Liver (tissue), 9 donors: ENCODE measurements around the gene MYO18A. TPM values are rescaled to one million over a fixed set of nuclear protein-coding genes. Genes with fewer than 3 reads are reported as not detected.

ENCODE experiments used
- DNase-seq: peaks from one replicate; pipeline ENCODE4 v3.0.0-alpha.2; 2017; ENCODE audit warnings: low spot score
- H3K27ac ChIP-seq, 2 donors: one replicate each; pipeline ENCODE4 v1.7.0; 2013; ENCODE audit warnings: inconsistent platforms in 2 of 2, low read length in 2 of 2, control low read depth in 1 of 2, low read depth in 1 of 2, mild to moderate bottlenecking in 1 of 2
- H3K27me3 ChIP-seq, 4 donors: one replicate each; pipeline versions ENCODE4 v1.6.1 to v1.7.0; 2013; ENCODE audit warnings: low read length in 3 of 4, inconsistent platforms in 1 of 4, mild to moderate bottlenecking in 1 of 4, moderate library complexity in 1 of 4; ENCODE audit not compliant: control insufficient read depth in 4 of 4, insufficient read depth in 4 of 4
- H3K36me3 ChIP-seq, 4 donors: one replicate each; pipeline versions ENCODE4 v1.6.1 to v1.7.0; 2013; ENCODE audit warnings: low read length in 3 of 4, mild to moderate bottlenecking in 3 of 4, low read depth in 1 of 4, moderate library complexity in 1 of 4; ENCODE audit not compliant: control insufficient read depth in 4 of 4, insufficient read depth in 3 of 4
- H3K4me1 ChIP-seq, 4 donors: one replicate each; pipeline versions ENCODE4 v1.6.1 to v1.7.0; 2013; ENCODE audit warnings: low read length in 3 of 4, mild to moderate bottlenecking in 3 of 4, moderate library complexity in 1 of 4; ENCODE audit not compliant: control insufficient read depth in 4 of 4, insufficient read depth in 4 of 4
- H3K4me3 ChIP-seq, 3 donors: one replicate each; pipeline versions ENCODE4 v1.6.1 to v1.7.0; 2013; ENCODE audit warnings: low read length in 3 of 3, control low read depth in 1 of 3, low read depth in 1 of 3, mild to moderate bottlenecking in 1 of 3
- H3K9ac ChIP-seq, 2 donors: one replicate each; pipeline ENCODE4 v1.7.0; 2013; ENCODE audit warnings: low read length in 2 of 2, mild to moderate bottlenecking in 2 of 2, moderate library complexity in 2 of 2, control low read depth in 1 of 2, low read depth in 1 of 2
- H3K9me3 ChIP-seq, 4 donors: one replicate each; pipeline versions ENCODE4 v1.6.1 to v1.7.0; 2013; ENCODE audit warnings: low read length in 3 of 4; ENCODE audit not compliant: control insufficient read depth in 4 of 4
- ATF3 ChIP-seq: IDR thresholded peaks from 2 replicates; pipeline ENCODE4 v1.6.1; 2016; ENCODE audit warnings: antibody characterized with exemption
- CTCF ChIP-seq: fragments of 150-350 bp; IDR thresholded peaks from 2 replicates; pipeline ENCODE4 v1.5.1; 2017; ENCODE audit warnings: improper control_type of control experiment, low read depth, low read length; ENCODE audit not compliant: missing input control
- FOXA1 ChIP-seq: IDR thresholded peaks from 2 replicates; pipeline ENCODE4 v1.6.1; 2016; ENCODE audit warnings: antibody characterized with exemption
- GABPA ChIP-seq, 2 donors: IDR thresholded peaks in 1 of 2; conservative IDR thresholded peaks in 1 of 2; 2 replicates each; pipeline ENCODE4 v1.6.1; 2016; ENCODE audit warnings: antibody characterized with exemption in 2 of 2, mild to moderate bottlenecking in 1 of 2, moderate library complexity in 1 of 2
- HNF4A ChIP-seq, 2 donors: conservative IDR thresholded peaks; 2 replicates each; pipeline ENCODE4 v1.6.1; 2016; ENCODE audit warnings: antibody characterized with exemption in 2 of 2, mild to moderate bottlenecking in 2 of 2
- HNF4G ChIP-seq: IDR thresholded peaks from 2 replicates; pipeline ENCODE4 v1.6.1; 2016; ENCODE audit warnings: antibody characterized with exemption
- JUND ChIP-seq, 2 donors: IDR thresholded peaks; 2 replicates each; pipeline ENCODE4 v1.6.1; 2016; ENCODE audit warnings: antibody characterized with exemption in 2 of 2
- MAX ChIP-seq: IDR thresholded peaks from 2 replicates; pipeline ENCODE4 v1.6.1; 2016; ENCODE audit warnings: antibody characterized with exemption
- RAD21 ChIP-seq, 2 donors: IDR thresholded peaks; 2 replicates each; pipeline ENCODE4 v1.6.1; 2016; ENCODE audit warnings: antibody characterized with exemption in 2 of 2, mild to moderate bottlenecking in 2 of 2
- REST ChIP-seq: IDR thresholded peaks from 2 replicates; pipeline ENCODE4 v1.6.1; 2016; ENCODE audit warnings: antibody characterized with exemption, mild to moderate bottlenecking
- RXRA ChIP-seq, 2 donors: IDR thresholded peaks; 2 replicates each; pipeline ENCODE4 v1.6.1; 2017 to 2018; ENCODE audit warnings: antibody characterized with exemption in 2 of 2, mild to moderate bottlenecking in 1 of 2
- SP1 ChIP-seq: IDR thresholded peaks from 2 replicates; pipeline ENCODE4 v1.6.1; 2018; ENCODE audit warnings: antibody characterized with exemption, mild to moderate bottlenecking
- TAF1 ChIP-seq: conservative IDR thresholded peaks from 2 replicates; pipeline ENCODE4 v1.6.1; 2016; ENCODE audit warnings: antibody characterized with exemption, mild to moderate bottlenecking
- YY1 ChIP-seq: IDR thresholded peaks from 2 replicates; pipeline ENCODE4 v1.6.1; 2016; ENCODE audit warnings: antibody characterized with exemption, mild to moderate bottlenecking
- ZBTB33 ChIP-seq: IDR thresholded peaks from 2 replicates; pipeline ENCODE4 v1.6.1; 2016; ENCODE audit warnings: antibody characterized with exemption
- WGBS: extraction: QIAGEN DNeasy Blood & Tissue Kit; methylation state at CpG from one replicate; pipeline ENCODE4 v1.1.7; 2013; 5-methylcytosine and 5-hydroxymethylcytosine counted together
- polyA plus RNA-seq, 2 donors: library from polyadenylated mRNA; stranded (reverse) in 1 of 2; unstranded in 1 of 2; fragments of 200-250 nt in 1 of 2; fragments of >200 nt in 1 of 2; fragmentation: Nextera tagmentation in 1 of 2; extraction: Ambion mirVana in 1 of 2; gene quantifications; one replicate each; pipeline versions ENCODE4 v1.2.1 to v1.2.3, GENCODE V29; 2013 to 2015
- total RNA-seq, 2 donors: library from RNA; depleted of rRNA; stranded (reverse); fragments of >200 nt; gene quantifications; one replicate each; pipeline ENCODE4 v1.2.3, GENCODE V29; 2014
- donor health status: healthy.
- donor health status: healthy.
- donor health status: healthy.
- donor health status: healthy.
- donor health status: healthy.

Gene MYO18A
- total and polyA plus RNA-seq, 4 donors = 26.3 to 81.6 (median 37.3) TPM

- no peaks in the 10 kb centered on the region for H3K27me3 ChIP-seq
- no peak overlapping the region for H3K4me3 ChIP-seq
- WGBS = 81% methylated on average over 21 of the region's 21 CpGs
- H3K9ac ChIP-seq = no peak overlapping the region
- H3K9me3 ChIP-seq = no peaks in the 10 kb centered on the region
- no peak for DNase-seq
- TF ChIP-seq HNF4G = no peak
- TF ChIP-seq FOXA1 = no peak
- TF ChIP-seq CTCF = no peak
- TF ChIP-seq REST = no peak
- TF ChIP-seq ATF3 = no peak
- no peak for TF ChIP-seq MAX
- no peak for TF ChIP-seq HNF4A (conservative IDR thresholded peaks at IDR 0.05)
- no peak for TF ChIP-seq TAF1
- no peak overlapping the region for H3K27ac ChIP-seq
- H3K4me1 ChIP-seq = no peaks in the 10 kb centered on the region
- H3K36me3 ChIP-seq = peaks cover 21 to 77% (median 65%) of the 10 kb centered on the region in 4 donors
These were observed 95.6 kb downstream of the MYO18A start for GRCh38 chr17:29084541-29085146.

- no peaks in the 10 kb centered on the region for H3K9me3 ChIP-seq
- H3K4me1 ChIP-seq = peaks cover 0 to 4% (median 0%) of the 10 kb centered on the region in 4 donors
- H3K9ac ChIP-seq = no peak overlapping the region
- no peak for TF ChIP-seq YY1
- no peak for TF ChIP-seq HNF4G
- TF ChIP-seq RXRA (IDR thresholded peaks at IDR 0.05) = no peak
- DNase-seq = no peak
- 92% methylated on average over 14 of the region's 14 CpGs for WGBS
- H3K36me3 ChIP-seq = peaks cover 22 to 73% (median 46%) of the 10 kb centered on the region in 4 donors
- H3K27me3 ChIP-seq = no peaks in the 10 kb centered on the region
- no peak overlapping the region for H3K4me3 ChIP-seq
- H3K27ac ChIP-seq = no peak overlapping the region
These were observed 99.2 kb downstream of the MYO18A start for GRCh38 chr17:29080965-29081364.

GRCh38 chr17:29080323-29080722 lies 99.9 kb downstream of the MYO18A start:
- Histone ChIP-seq H3K27me3 (no peaks in the 10 kb centered on the region), H3K4me1 (peaks cover 0 to 4% (median 0%) of the 10 kb centered on the region in 4 donors), H3K27ac (no peak overlapping the region), H3K9ac (no peak overlapping the region), H3K4me3 (no peak overlapping the region), H3K9me3 (no peaks in the 10 kb centered on the region), H3K36me3 (peaks cover 22 to 67% (median 42%) of the 10 kb centered on the region in 4 donors)
- DNase-seq = no peak
- WGBS = 96% methylated on average over 33 of the region's 33 CpGs
- TF ChIP-seq CTCF (no peak), SP1 (no peak), HNF4G (no peak), JUND (IDR thresholded peaks at IDR 0.05) (no peak), FOXA1 (no peak), ATF3 (no peak), GABPA (IDR thresholded peaks at IDR 0.05 in 1 of 2, conservative IDR thresholded peaks at IDR 0.05 in 1 of 2) (no peak), ZBTB33 (no peak), RAD21 (IDR thresholded peaks at IDR 0.05) (no peak), YY1 (no peak)
